Hippocampal formation (tissue), 2 donors: ENCODE measurements around the gene ADGRD1.

Source experiments
- DNase-seq, 2 donors: peaks; one replicate each; lab custom pipeline; 2025; lab: John Stamatoyannopoulos, UW

Gene ADGRD1

DNA sequence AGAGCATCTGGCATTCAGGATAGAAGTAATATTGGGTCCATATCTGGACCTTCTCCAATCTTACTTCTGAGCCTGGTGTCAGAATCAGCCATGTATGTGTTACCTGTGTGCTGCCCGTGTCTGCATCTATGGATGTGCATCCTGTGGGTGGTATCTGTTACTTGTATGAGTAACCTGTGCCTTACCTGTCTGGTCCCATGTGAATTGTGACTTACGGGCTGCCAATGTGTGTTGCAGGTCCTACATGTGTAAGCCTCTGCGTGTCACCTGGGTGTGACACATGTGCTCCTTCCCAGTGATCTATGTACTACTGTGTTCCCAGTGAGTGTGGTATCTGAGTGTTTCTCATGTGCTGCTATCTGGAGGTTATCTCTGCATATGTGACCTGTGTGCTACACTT, 208.4 kb downstream of the ADGRD1 start:
- no peak for DNase-seq

DNA sequence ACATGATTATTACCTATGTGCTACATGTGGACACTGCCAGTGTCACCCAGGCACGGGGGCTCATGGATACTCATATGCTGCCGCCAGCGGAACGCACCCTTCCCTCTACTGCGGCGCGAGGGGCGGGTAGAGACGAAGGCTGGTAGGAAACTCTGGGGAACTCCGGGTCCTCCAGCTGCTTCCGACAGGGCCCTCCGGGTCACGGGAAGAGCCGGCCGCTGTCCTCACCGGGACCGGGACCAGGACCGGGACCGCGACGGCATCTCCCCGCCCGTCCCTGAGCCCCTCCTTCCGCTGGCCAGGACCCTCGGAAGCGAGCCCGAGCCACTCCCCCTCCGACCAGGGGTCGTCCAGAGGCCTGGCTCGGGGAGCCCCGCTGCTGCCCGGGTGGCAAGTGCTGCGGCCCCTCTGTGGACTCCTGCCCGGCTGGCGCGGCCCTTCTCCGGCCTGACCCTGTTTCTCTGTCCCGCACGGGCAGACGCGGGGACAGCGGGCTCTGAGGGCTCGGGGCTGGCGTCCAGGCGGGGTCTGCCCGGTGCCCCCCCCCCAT, 209.6 kb downstream of the ADGRD1 start:
- no peak for DNase-seq

DNA sequence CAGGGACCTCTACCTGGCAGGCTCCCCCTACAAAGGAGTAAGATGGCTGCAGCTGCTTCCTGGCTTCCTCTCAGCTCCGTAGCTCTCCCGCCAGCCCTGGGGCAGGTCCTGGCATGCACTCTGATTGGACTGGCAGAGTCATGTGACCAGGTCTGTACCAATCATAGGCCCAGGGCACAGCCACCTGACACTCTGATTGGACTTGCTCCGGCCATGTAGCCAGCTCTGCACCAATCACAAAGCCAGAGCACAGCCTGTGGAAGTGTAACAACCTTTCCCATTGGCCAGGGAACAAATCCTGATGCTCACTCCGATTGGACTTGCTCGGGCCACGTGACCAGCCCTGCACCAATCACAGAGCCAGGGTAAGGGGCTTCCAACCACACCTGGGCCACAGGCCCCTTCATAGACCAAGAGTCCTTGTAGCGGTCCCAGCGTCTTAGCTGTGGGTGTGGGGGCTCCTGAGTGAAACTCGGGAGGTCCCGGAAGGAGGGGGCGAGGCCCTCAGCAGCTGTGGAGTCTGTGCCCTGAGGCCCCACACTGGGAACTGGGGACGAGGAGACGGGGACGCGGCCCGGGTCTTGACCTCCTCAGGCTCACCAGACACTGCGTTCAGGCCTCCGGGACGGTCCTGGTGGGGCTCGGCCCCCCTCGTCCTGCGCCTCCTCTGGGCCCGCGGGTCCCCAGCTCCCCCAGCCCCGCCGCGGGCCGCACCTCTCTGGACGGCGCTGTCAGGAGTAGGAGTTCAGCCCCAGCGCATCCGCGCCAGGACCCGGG, 210.6 kb downstream of the ADGRD1 start:
- no peak for DNase-seq

DNA sequence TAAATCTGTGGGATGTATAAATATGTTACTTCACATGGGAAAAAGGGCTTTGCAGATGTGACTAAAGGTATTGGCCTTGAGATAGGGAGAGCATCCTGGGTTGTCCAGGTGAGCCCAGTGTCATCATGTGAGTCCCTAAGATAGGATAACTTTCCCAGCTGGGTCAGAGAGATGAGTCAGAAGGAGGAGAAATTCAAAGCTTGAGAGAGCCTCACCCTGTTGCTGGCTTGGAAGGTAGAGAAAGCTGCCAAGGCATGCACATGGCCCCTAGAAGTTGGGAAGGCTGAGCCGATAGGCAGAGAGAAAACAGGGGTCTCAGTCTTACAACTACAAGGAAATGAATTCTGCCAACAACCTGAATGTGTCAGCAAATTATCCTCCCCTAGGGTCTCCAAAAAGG, 213.0 kb downstream of the ADGRD1 start:
- no peak for DNase-seq

DNA sequence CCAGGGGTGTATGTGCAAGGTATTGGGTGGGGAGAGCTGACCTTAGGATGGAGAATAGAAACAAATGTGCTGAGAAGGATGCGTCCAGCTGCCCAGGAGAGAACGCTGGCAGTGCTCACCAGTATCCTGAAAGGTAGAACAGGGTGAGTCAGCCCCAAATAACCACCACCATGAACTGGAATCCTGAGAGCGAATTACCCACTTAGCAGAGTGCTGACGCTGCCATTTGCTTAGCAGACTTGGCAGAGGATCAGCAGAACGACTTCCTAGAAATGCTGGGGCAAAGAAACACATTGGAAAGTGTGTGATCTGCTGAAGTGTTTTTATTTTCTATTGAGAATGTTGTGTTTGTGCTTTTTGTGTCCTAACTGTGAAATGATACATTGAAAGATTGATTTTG, 213.6 kb downstream of the ADGRD1 start:
- DNase-seq = no peak

DNA sequence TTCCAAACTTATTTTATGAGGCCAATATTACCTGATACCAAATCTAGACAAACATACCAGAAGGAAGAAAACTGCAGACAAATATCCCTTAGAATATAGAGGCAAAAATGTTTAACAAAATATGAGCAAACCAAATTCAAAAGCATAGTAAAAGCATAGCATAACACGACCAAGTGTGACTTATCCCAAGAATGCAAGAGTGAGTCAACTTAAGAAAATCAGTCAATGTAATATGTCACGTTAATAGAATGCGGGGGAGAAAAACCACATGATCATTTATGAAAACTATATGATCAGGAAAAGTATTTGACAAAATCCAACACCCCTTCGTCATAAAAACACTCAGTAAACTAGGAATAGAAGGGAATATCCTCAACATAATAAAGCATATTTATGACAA, 217.3 kb downstream of the ADGRD1 start:
- DNase-seq = no peak

DNA sequence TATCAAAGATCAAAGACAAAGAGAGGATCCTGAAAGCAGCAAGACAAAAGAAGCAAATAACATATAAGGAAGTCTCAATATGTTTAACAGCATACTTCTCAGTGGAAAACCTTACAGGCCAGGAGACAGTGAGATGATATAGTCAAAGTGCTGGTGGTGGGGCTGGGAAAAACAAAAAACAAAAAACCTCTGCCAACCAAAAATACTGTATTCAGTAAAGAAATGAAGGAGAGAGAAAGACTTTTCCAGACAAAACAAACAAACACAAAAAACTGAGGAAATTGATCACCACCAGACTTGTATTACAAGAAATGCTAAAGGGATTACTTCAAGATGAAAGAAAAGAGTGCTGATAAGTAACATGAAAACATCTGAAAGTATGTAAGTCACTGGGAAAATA, 221.2 kb downstream of the ADGRD1 start:
- DNase-seq = no peak

DNA sequence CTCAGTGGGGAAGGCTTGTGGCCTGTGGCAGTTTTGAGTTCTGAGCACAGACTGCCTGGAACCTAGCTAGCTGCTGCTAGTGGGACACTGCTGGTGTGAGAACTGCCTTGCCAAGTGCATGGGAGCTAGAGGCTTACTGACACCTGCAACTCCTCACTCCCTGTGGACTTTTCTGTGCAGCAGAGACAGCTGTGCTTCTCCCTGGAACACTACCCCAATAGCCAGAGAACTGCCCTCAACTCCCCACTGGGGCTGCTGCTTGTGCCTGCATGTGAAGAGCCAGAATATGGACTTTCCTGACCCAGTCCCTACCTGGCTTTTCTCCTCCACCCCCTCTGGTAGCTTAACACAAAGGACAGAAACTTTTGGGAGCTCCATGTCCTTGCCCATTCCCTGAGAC, 222.6 kb downstream of the ADGRD1 start:
- no peak for DNase-seq

DNA sequence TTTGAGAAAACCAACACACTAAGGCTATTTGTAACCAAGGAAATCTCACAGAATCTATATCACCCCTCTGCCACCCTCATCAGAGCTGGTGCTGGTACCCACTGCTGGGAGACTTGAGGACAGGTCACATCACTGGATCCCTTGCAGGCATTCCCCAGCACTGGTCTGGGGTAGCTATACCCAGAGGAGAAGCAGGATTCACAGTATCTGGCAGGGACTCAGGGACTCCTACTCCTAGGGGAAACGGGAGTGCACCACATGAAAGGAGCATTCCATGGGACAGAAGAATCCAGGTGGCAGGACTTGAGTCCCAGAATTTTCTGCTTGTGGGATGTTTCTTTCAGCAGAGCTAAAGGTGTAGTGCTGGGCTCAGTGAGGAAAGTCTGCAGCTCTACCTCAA, 223.2 kb downstream of the ADGRD1 start:
- no peak for DNase-seq

DNA sequence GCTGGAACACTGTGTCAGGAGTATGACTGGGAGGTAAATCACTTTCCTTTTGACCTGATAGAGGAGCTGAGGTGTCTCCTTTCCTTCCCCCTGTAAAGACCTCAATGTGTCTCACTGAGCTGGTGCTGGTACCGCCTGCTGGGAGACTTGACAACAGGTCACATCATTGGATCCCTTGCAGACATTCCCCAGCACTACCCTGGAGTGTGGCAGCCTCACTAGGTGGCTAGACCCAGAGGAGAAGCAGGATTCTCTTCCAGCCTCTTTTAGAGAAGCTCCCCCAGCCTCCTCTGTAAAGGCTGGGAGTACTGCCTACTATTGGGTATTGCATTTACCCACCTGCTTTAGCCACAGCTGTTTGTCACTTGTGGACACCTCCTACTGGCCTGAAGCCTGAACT, 223.9 kb downstream of the ADGRD1 start:
- no peak for DNase-seq

DNA sequence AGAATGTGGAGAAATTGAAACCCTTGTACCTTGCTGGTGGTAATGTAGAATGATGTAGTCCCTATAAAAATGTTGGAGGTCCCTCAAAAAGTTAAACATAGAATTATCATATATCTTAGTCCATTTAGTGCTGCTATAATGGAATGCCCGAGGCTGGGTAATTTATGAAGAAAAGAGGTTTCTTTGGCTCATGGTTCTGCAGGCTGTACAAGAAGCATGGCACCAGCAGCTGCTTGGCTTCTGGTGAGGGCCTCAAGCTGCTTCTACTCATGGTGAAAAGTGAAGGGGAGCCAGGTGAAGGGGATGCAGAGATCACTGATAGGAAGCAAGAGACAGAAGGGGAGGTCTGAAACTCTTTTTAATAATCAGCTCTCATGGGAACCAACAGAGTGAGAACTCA, 233.9 kb downstream of the ADGRD1 start:
- no peak for DNase-seq

DNA sequence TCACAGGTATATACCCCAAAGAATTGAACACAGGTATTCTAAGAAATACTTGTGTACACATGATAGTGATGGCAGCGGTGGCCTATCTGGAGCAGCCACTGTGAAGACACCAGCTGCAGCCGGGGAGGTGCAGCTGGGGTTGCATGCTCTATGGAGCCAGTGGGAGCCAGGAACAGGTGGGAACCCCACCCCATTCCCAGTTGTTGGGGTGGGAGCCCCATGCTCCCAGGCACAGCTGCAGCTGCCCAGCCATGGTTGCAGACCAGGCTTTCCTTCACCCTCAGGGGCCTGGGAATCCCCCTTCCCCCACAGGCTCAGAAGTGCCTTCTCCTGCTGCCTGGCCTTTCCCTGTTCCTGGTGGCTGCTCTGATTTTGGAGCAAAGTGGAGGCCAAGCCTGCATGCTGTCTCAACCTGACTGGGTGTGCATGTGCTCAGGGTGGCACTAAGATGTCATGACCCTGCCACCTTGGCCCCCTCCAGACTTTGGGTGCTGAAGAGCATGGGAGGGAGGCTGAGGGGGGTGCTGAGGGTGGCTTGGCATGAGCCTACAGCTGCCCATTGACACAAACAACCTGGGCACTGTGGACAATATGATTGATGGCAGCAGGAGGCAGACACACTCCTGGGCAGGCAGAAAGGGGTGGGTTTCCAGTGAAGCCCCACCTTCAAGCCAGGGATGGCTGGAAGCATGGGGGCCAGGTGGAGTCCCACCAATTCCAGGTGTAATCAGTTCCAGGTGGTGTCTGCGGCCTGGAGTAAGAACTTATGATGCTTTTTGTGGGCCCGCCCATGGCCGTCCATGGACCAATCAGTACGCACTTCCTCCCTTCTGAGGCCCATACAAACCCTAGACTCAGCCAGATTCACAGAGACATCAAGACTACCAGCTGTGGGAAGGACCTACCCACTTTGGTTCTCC, 234.7 kb downstream of the ADGRD1 start:
- DNase-seq = no peak

DNA sequence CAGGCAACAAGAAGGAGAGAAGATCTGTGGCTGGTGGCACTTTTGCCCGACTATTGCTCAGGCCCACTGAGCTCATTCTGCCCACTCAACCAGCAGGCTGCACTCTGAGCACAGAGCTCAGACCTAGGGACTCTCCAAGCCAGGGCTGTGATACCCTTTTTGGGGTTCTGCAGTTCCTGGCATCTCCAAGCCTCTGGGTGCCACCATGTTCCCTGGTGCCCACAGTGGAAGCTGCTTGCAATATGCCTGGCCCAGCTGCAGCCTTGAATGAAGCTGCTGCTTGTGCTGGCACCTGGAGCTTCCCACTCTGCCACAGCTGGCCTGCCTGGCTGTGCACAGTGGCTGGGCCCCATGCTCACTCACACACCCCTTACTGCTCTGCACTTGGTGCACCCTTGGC, 236.1 kb downstream of the ADGRD1 start:
- DNase-seq = no peak

DNA sequence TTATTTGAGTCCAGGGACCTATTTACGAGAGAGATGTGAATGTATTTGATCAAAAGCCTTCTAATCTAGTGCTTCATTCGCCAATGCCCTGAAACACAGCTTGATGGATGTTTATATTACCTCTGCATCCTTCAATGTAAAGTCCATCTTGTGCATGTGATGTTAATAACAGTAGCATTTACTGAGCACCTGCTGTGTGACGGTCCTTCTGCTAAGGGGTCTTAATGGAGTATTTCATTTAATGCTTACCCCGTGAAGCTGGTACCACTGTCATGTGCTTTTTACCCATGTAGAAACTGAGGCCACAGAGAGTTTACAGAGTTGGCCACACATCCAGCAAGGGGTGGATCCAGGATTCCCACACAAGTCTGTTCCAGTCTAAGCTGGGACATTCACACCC, 237.3 kb downstream of the ADGRD1 start:
- DNase-seq = no peak
